T-helper 1 cell treated with Interleukin-12 subunit alpha and Interleukin-12 subunit beta and Interleukin-4 antibody, amounts not matched to agents 30 μg/mL and 1 μg/mL, for 36 hours (primary cell): Measurements from ENCODE around the gene OPTN.
A peak's percentile ranks its signal among the peaks of the same experiment; 100 is the strongest.

ENCODE experiments used
- H3K27ac Mint-ChIP-seq: one replicate; pipeline ENCODE4 v1.8.0; 2021; ENCODE audit warnings: mild to moderate bottlenecking, mixed read lengths
- H3K27me3 Mint-ChIP-seq: one replicate; pipeline ENCODE4 v1.8.0; 2021; ENCODE audit warnings: low read depth, mixed read lengths
- H3K36me3 Mint-ChIP-seq: one replicate; pipeline ENCODE4 v1.8.0; 2021; ENCODE audit warnings: low read depth, mixed read lengths
- H3K4me1 Mint-ChIP-seq: one replicate; pipeline ENCODE4 v1.8.0; 2021; ENCODE audit warnings: low read depth, mixed read lengths
- H3K4me3 Mint-ChIP-seq: one replicate; pipeline ENCODE4 v1.8.0; 2021; ENCODE audit warnings: mild to moderate bottlenecking, moderate library complexity, mixed read lengths
- H3K9me3 Mint-ChIP-seq: one replicate; pipeline ENCODE4 v1.8.0; 2021; ENCODE audit warnings: mixed read lengths

OPTN gene

GRCh38 chr10:13161857-13162271, 61.9 kb downstream of the OPTN start:
- Mint-ChIP-seq H3K9me3 (no peaks in the 10 kb centered on the region), H3K4me3 (peak overlapping the region; percentile 88), H3K27ac (peak overlapping the region; percentile 67), H3K27me3 (no peaks in the 10 kb centered on the region), H3K36me3 (peaks cover 11% of the 10 kb centered on the region), H3K4me1 (peaks cover 31% of the 10 kb centered on the region)

DNA sequence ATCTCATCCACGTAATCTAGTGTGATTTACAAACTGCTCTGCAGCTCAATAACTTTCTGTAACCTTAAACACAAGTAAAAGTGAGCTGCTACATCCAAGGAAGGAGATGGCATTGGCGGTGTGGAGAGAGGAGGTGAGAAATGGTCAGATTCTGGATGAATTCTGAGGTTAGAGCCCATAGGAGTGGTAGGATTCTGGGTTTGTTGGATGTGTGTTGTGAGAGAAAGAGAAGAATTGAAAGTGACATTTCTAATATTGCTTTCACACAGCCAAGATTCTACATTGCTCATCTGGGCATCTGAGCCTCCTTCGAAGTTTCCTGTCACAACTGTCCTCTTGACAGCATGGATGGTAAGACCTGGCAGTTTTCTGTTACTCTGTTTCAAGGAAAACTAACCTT, 63.9 kb downstream of the OPTN start:
- Mint-ChIP-seq H3K9me3 (no peaks in the 10 kb centered on the region), H3K4me1 (peaks cover 31% of the 10 kb centered on the region), H3K27me3 (no peaks in the 10 kb centered on the region), H3K36me3 (peaks cover 20% of the 10 kb centered on the region), H3K27ac (no peak overlapping the region), H3K4me3 (no peak overlapping the region)

DNA sequence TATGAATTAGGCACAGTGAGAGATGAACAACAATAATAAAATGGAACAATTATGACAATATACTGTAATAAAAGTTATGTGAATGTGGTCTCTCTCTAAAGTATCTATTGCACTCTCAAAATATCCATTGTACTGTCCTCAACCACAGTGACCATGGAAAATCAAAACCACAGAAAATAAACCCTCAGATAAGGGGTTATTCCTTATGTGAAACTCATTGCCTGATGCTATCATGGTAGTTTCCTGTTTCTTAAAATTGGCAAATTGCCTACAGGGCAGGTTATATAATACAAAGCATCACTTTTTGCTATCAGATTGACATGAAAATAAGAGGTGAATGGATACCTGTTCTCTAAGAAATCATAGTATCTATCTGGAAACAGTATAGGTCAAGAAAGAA, 65.2 kb downstream of the OPTN start:
- Mint-ChIP-seq H3K9me3 (no peaks in the 10 kb centered on the region), H3K36me3 (peaks cover 20% of the 10 kb centered on the region)

GRCh38 chr10:13167568-13167967, 67.6 kb downstream of the OPTN start:
- Mint-ChIP-seq H3K9me3 (no peaks in the 10 kb centered on the region), H3K27me3 (no peaks in the 10 kb centered on the region), H3K27ac (no peak overlapping the region), H3K4me1 (peaks cover 13% of the 10 kb centered on the region), H3K36me3 (peaks cover 28% of the 10 kb centered on the region), H3K4me3 (no peak overlapping the region)

More for the DNA sequence above, 65.2 kb downstream of the OPTN start:
- Mint-ChIP-seq H3K27me3 (no peaks in the 10 kb centered on the region), H3K4me3 (no peak overlapping the region), H3K27ac (no peak overlapping the region), H3K4me1 (peaks cover 27% of the 10 kb centered on the region)

DNA sequence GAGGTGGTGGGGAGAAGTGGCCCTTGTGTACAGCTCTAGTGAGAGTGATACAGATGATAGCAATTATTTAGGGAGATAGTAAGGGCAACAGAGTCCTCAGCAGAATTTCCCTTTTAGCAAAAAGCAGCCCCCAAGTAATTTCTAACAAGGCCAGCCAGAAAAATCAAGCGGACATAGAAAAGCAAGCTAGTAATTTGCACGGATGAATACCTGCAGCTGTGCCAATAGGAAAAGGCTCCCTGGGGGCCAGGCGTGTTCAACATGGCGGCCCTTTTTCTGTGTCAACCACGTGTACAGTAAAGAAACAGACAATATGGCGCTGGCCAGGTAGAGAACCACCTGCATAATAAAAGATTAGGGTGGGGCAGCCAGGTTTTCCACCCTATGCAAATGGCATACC, 68.8 kb downstream of the OPTN start:
- Mint-ChIP-seq H3K4me3 (no peak overlapping the region), H3K9me3 (no peaks in the 10 kb centered on the region)

GRCh38 chr10:13173616-13174015, 73.7 kb downstream of the OPTN start:
- Mint-ChIP-seq H3K9me3 (no peaks in the 10 kb centered on the region), H3K4me1 (peaks cover 3% of the 10 kb centered on the region), H3K4me3 (no peak overlapping the region), H3K27me3 (no peaks in the 10 kb centered on the region), H3K27ac (peak overlapping the region; percentile 20), H3K36me3 (peaks cover 41% of the 10 kb centered on the region)

More for the DNA sequence above, 68.8 kb downstream of the OPTN start:
- Mint-ChIP-seq H3K27me3 (no peaks in the 10 kb centered on the region), H3K4me1 (peaks cover 7% of the 10 kb centered on the region), H3K36me3 (peaks cover 39% of the 10 kb centered on the region), H3K27ac (no peak overlapping the region)

DNA sequence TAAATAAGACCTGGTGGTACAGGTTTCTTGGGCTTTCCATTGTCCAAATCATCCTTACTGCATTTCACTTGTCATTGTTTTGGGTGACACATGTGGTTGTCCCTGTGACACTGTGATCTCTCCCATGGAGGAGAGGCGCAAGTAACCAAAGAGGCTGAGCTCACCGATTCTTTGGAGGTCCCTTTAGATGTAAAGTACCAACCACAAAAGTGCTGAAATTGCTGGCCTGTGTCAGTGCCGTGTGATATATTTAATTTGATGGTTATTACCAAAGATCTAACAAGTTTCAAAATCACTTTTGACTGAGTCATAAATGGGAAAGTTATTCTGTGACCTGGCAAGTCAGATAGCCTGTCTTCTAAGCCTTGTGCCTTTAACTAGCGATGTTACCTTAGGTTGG, 80.8 kb downstream of the OPTN start:
- H3K27me3 Mint-ChIP-seq = no peaks in the 10 kb centered on the region

GRCh38 chr10:13182424-13182823, 82.5 kb downstream of the OPTN start:
- peaks cover 2% of the 10 kb centered on the region for H3K4me1 Mint-ChIP-seq
- no peaks in the 10 kb centered on the region for H3K27me3 Mint-ChIP-seq
- H3K36me3 Mint-ChIP-seq = peaks cover 38% of the 10 kb centered on the region
- no peak overlapping the region for H3K27ac Mint-ChIP-seq
- H3K9me3 Mint-ChIP-seq = no peaks in the 10 kb centered on the region
- H3K4me3 Mint-ChIP-seq = no peak overlapping the region

More for the DNA sequence above, 80.8 kb downstream of the OPTN start:
- peaks cover 2% of the 10 kb centered on the region for H3K4me1 Mint-ChIP-seq
- H3K36me3 Mint-ChIP-seq = peaks cover 34% of the 10 kb centered on the region
- no peaks in the 10 kb centered on the region for H3K9me3 Mint-ChIP-seq
- no peak overlapping the region for H3K4me3 Mint-ChIP-seq
- H3K27ac Mint-ChIP-seq = no peak overlapping the region

GRCh38 chr10:13183625-13184024, 83.7 kb downstream of the OPTN start:
- H3K27me3 Mint-ChIP-seq = no peaks in the 10 kb centered on the region
- H3K9me3 Mint-ChIP-seq = no peaks in the 10 kb centered on the region
- H3K4me1 Mint-ChIP-seq = no peaks in the 10 kb centered on the region
- no peak overlapping the region for H3K4me3 Mint-ChIP-seq
- no peak overlapping the region for H3K27ac Mint-ChIP-seq
- H3K36me3 Mint-ChIP-seq = peaks cover 32% of the 10 kb centered on the region

DNA sequence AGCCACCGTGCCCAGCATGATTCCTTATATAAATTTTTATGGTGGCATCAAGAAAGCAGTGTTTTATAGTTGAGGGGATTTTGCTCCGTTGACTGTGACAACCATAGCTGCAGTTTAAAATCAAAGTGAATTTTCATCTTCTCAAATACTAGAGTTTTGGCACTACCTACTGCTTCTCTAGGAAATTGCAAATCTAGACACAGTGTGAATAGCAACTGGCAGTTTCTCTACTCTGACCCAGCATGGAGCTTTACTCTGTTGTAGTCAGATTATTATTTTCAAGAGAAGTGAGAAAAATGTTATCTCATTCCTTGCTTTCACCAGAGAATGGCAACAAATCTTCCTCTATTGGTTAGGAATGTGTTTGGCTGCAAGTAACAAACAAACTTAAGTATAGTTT, 84.3 kb downstream of the OPTN start:
- Mint-ChIP-seq H3K27me3 (no peaks in the 10 kb centered on the region), H3K4me3 (no peak overlapping the region), H3K9me3 (no peaks in the 10 kb centered on the region), H3K36me3 (peaks cover 30% of the 10 kb centered on the region), H3K27ac (no peak overlapping the region), H3K4me1 (no peaks in the 10 kb centered on the region)

- no peaks in the 10 kb centered on the region for H3K27me3 Mint-ChIP-seq
- H3K36me3 Mint-ChIP-seq = peaks cover 30% of the 10 kb centered on the region
These were observed 85.0 kb downstream of the OPTN start for GRCh38 chr10:13184730-13185514.

GRCh38 chr10:13187135-13187534, 87.2 kb downstream of the OPTN start:
- Mint-ChIP-seq H3K4me3 (no peak overlapping the region), H3K9me3 (no peaks in the 10 kb centered on the region), H3K27ac (no peak overlapping the region), H3K27me3 (no peaks in the 10 kb centered on the region), H3K36me3 (peaks cover 34% of the 10 kb centered on the region), H3K4me1 (no peaks in the 10 kb centered on the region)

More at GRCh38 chr10:13184730-13185514, 85.0 kb downstream of the OPTN start:
- H3K9me3 Mint-ChIP-seq = no peaks in the 10 kb centered on the region
- H3K4me1 Mint-ChIP-seq = no peaks in the 10 kb centered on the region
- no peak overlapping the region for H3K4me3 Mint-ChIP-seq
- H3K27ac Mint-ChIP-seq = no peak overlapping the region
